ENCODE results near the gene HIKESHI.
"Not testable (repeated sequence)": the region's sequence is repeated elsewhere in the genome, so short reads cannot be mapped to it uniquely, and the experiment has no call there.

HIKESHI gene

DNA sequence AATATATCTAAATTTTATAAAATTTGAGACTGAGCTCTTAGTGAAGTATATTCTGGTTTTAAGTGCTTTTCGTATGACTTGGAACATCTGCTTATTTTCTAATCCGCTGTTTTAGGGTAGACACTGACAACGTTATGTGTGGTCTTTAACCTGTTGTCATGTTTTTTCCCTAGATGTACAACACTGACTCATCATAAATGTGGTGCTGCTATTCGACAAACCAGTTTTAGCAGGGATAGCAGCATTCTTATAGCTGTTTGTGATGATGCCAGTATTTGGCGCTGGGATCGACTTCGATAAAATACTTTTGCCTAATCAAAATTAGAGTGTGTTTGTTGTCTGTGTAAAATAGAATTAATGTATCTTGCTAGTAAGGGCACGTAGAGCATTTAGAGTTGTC lies 23.8 kb upstream of the HIKESHI start:
- H3K4me3 ChIP-seq (ENCODE audit: low read length), result no peak overlapping the region
- no peak for DNase-seq (ENCODE audit: low read depth)
- TF ChIP-seq, protein P1, sequence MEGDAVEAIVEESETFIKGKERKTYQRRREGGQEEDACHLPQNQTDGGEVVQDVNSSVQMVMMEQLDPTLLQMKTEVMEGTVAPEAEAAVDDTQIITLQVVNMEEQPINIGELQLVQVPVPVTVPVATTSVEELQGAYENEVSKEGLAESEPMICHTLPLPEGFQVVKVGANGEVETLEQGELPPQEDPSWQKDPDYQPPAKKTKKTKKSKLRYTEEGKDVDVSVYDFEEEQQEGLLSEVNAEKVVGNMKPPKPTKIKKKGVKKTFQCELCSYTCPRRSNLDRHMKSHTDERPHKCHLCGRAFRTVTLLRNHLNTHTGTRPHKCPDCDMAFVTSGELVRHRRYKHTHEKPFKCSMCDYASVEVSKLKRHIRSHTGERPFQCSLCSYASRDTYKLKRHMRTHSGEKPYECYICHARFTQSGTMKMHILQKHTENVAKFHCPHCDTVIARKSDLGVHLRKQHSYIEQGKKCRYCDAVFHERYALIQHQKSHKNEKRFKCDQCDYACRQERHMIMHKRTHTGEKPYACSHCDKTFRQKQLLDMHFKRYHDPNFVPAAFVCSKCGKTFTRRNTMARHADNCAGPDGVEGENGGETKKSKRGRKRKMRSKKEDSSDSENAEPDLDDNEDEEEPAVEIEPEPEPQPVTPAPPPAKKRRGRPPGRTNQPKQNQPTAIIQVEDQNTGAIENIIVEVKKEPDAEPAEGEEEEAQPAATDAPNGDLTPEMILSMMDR (conservative IDR thresholded peaks at IDR 0.05; ENCODE audit: low read depth, low read length), result no peak

DNA sequence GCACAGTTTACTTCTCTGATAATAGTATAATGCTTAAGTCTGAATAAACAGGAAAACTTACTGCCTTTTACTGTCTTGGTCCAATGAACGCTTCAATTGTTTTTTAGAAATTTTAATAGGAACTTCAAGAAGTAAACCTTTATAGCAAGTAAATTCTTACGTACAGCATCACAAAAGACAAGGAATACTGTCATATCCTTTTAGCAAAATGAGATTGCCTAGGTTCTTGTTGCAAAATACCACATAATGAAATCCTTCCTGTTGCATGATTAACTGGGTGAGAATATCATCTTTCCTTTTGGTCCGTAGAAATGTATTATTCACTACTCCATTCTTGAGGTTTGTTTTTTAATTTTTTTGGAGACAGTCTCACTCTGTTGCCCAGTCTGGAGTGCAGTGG lies 22.3 kb upstream of the HIKESHI start:
- TF ChIP-seq, protein P1 (conservative IDR thresholded peaks at IDR 0.05; ENCODE audit: low read depth, low read length), result no peak
- H3K4me3 ChIP-seq (ENCODE audit: low read length), result no peak overlapping the region
- no peak for DNase-seq (ENCODE audit: low read depth)

DNA sequence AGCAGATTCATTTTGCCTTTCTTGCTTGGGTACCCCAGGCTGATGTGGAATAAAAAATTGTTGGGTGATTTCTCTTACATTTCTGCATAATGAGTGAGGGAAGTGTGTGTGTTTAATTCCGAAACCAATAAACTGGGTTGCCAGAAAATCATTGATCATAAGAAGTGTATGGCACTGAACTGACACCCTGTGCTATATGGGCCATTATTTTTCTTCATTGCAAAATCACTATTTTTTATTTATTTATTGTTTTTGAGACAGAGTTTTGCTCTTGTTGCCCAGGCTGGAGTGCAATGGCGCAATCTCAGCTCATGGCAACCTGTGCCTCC lies 14.6 kb upstream of the HIKESHI start:
- TF ChIP-seq, protein P1 (conservative IDR thresholded peaks at IDR 0.05; ENCODE audit: low read depth, low read length), result no peak
- H3K4me3 ChIP-seq (ENCODE audit: low read length), result no peak overlapping the region
- DNase-seq (ENCODE audit: low read depth), result no peak

DNA sequence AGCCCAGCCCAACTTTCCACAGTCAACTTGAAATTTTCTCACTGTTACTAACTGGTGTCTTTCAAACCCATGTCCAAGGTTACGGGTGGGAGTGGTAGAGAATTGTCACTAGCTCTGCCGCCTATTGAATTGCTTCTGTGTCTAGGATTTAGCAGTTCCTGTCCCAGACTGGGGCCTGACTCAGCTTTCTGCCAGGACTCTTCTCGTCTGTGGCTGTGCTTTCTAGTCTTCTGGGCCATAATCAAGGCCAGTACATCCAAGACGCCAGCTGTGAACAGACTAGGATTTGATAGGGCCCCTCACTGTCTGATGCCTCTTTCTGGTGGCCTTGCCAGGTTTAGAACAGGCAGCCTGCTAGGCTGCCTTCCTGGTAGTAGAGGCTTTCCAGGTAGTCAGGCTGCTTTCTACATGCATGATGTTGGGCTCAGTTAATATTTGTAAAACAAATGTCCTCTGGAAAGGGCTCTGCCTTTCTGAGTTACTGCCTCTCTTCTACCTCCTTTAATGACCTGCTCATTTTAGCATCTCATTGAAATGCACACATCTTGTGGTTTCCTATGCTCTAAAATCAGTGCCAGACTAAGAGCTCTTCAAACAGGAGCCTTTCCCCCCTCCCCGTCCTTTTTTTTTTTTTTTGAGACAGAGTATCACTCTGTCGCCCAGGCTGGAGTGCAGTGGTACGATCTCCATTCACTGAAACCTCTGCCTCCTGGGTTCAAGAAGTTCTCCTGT lies 13.1 kb upstream of the HIKESHI start:
- H3K4me3 ChIP-seq (ENCODE audit: low read length), result no peak overlapping the region
- TF ChIP-seq, protein P1 (conservative IDR thresholded peaks at IDR 0.05; ENCODE audit: low read depth, low read length), result no peak
- DNase-seq (ENCODE audit: low read depth), result no peak

DNA sequence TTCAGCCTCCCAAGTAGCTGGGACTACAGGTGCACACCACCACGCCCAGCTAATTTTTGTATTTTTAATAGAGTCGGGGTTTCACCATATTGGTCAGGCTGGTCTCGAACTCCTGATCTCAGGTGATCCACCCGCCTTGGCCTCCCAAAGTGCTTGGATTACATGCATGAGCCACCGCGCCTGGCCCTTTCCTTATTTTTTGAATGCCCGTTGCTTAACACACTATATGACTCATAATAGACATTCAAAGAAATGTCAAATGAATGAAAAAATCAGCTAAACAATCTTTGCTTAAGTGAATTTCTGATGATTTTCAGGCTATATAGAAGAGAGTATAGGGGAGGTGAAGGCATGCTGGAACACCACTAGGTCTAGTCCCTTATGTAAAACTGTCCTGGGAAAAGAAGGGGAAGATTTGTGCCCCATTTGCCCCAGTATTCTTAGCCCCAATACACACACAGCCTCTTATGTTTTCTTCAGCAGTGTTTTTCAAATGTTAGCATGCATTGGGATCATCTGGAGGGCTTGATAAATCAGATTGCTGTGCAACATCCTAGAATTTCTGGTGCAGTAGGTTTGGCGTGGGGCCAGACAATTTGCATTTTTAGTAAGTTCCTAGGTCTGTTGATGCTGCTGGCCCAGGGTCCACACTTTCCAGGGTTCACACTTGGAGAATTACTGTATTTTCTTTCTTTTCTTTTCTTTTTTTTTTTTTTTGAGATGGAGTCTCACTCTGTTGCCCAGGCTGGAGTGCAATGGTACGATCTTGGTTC lies 12.3 kb upstream of the HIKESHI start:
- not testable (repeated sequence) for DNase-seq (ENCODE audit: low read depth); H3K4me3 ChIP-seq (ENCODE audit: low read length)

DNA sequence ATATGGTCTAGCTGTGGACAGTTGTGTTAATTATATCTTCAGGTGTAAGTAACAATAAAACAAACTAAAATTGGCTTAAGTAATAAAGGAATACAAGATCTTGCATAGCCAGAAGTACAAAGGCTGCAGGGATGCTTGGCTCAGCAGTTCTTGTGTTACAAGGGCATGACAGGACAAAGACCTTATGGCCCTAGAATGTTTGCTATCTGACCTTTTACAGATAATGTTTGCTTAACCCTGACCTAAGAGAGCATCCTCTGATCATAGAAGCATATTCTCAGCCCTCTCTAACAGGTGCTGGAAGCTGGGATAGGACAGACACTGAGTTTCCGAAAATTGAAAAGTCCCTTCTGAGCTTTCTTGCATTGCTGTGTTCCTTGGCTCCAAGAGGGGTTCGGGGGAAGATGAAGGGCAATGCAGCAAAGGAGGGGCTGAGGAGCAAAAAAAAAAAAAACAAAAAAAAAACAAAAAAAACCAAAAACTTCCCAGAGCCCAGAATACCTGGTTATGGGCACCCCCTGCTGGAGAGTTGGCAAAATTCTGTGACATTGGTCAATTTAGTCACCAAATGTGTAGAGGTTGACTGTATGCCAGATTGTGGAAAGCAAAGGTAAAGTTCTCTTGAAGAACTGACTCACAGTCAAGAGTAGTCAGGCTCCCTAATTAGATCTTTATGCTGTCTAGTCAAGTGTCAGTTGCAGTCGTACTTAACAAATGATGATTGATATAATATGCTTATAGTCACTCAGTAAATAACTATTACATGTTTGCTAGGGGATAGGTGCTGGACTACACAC lies 10.4 kb upstream of the HIKESHI start:
- H3K4me3 ChIP-seq (ENCODE audit: low read length), result no peak overlapping the region
- TF ChIP-seq, protein P1 (conservative IDR thresholded peaks at IDR 0.05; ENCODE audit: low read depth, low read length), result peak; percentile 79
- DNase-seq (ENCODE audit: low read depth), result no peak

DNA sequence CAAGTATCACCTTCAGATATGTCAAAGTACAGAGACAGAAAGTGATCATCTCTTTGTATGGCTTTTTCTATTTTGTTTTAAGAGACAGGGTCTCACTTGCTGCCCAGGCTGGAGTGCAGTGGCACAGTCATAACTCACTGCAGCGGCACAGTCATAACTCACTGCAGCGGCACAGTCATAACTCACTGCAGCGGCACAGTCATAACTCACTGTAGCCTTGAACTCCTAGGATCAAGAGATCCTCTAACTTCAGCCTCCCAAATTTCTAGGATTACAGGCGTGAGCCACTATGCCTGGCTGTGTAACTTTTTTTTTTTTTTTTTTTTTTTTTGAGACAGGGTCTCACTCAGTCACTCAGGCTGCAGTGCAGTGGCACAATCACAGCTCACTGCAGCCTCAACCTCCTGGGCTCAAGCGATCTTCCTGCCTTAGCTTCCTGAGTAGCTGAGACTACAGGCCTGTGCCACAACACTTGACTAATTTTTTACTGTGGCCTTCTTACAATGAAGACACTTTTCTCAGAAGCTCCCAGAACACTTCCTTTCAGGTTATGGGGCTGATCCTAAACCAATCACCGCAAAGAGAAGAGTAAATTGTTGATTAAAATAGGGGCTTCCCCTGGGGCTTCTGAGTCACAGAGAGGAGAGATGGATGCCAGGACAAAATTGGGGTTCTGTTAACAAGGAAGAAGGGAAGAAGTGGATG lies 9.0 kb upstream of the HIKESHI start:
- DNase-seq (ENCODE audit: low read depth), result no peak

More for the DNA sequence above, 9.0 kb upstream of the HIKESHI start:
- TF ChIP-seq, protein P1 (conservative IDR thresholded peaks at IDR 0.05; ENCODE audit: low read depth, low read length), result no peak
- no peak overlapping the region for H3K4me3 ChIP-seq (ENCODE audit: low read length)

All from retinal pigment epithelial cell (primary cell).